Islet of Langerhans (tissue), 1 donor: ENCODE measurements around the gene TRIM3.
"Not testable (repeated sequence)": the region's sequence is repeated elsewhere in the genome, so short reads cannot be mapped to it uniquely, and the experiment has no call there.

Experiments used
- FAIRE-seq: peaks from one replicate; lab custom pipeline; 2011; peaks lifted over from hg19 to GRCh38; lab: Jason Lieb, UNC

The TRIM3 gene

GRCh38 chr11:6473451-6474412 lies at the start of gene TRIM3:
TSS of gene TRIM3 (minus strand) at chr11:6473941. CDS start at chr11:6465695, 8,246 bp downstream.
- FAIRE-seq, result no peak

GRCh38 chr11:6523253-6523652 lies 49.5 kb upstream of the TRIM3 start:
- FAIRE-seq, result no peak

GRCh38 chr11:6521946-6522345 lies 48.2 kb upstream of the TRIM3 start:
- FAIRE-seq, result not testable (repeated sequence)

GRCh38 chr11:6520265-6520664 lies 46.5 kb upstream of the TRIM3 start:
- FAIRE-seq, result no peak

- FAIRE-seq, result no peak
Measured at GRCh38 chr11:6516865-6517264, 43.1 kb upstream of the TRIM3 start.

- peak; percentile 95 for FAIRE-seq
Measured at GRCh38 chr11:6505577-6506240, 32.0 kb upstream of the TRIM3 start.

GRCh38 chr11:6504166-6504565 lies 30.4 kb upstream of the TRIM3 start:
- no peak for FAIRE-seq

- FAIRE-seq, result no peak
Measured at GRCh38 chr11:6502382-6502781, 28.6 kb upstream of the TRIM3 start.

GRCh38 chr11:6498544-6498943 lies 24.8 kb upstream of the TRIM3 start:
- FAIRE-seq, result no peak

- FAIRE-seq, result no peak
Measured at GRCh38 chr11:6498121-6498520, 24.4 kb upstream of the TRIM3 start.

GRCh38 chr11:6497069-6497839 lies 23.5 kb upstream of the TRIM3 start, which contains the start of gene DNHD1:
TSS of gene DNHD1 (plus strand) at chr11:6497280. CDS start at chr11:6498216, 936 bp downstream.
- no peak for FAIRE-seq

GRCh38 chr11:6489306-6489705 lies 15.6 kb upstream of the TRIM3 start:
- no peak for FAIRE-seq

- FAIRE-seq, result no peak
Measured at GRCh38 chr11:6488821-6489220, 15.1 kb upstream of the TRIM3 start.

- no peak for FAIRE-seq
Measured at GRCh38 chr11:6488342-6488741, 14.6 kb upstream of the TRIM3 start.

- FAIRE-seq, result no peak
Measured at GRCh38 chr11:6486938-6487337, 13.2 kb upstream of the TRIM3 start.

GRCh38 chr11:6486256-6486655 lies 12.5 kb upstream of the TRIM3 start:
- FAIRE-seq, result no peak

GRCh38 chr11:6485661-6486060 lies 11.9 kb upstream of the TRIM3 start:
- no peak for FAIRE-seq

GRCh38 chr11:6483015-6483414 lies 9.3 kb upstream of the TRIM3 start:
- no peak for FAIRE-seq

- no peak for FAIRE-seq
Measured at GRCh38 chr11:6482441-6482840, 8.7 kb upstream of the TRIM3 start.

GRCh38 chr11:6481924-6482275 lies 8.2 kb upstream of the TRIM3 start:
- FAIRE-seq, result no peak

GRCh38 chr11:6481012-6481923 lies 7.5 kb upstream of the TRIM3 start, which contains the start of the genes ARFIP2 and TIMM10B:
TSS of gene ARFIP2 (minus strand) at chr11:6481331. CDS start at chr11:6480421, 910 bp downstream.
TSS of gene TIMM10B (plus strand) at chr11:6481501. CDS start at chr11:6481517, 16 bp downstream.
- peak; percentile 71 for FAIRE-seq
